ENCODE data around the gene PRIM2.
"Not testable (repeated sequence)": the region's sequence is repeated elsewhere in the genome, so short reads cannot be mapped to it uniquely, and the experiment has no call there.

Gene PRIM2

DNA sequence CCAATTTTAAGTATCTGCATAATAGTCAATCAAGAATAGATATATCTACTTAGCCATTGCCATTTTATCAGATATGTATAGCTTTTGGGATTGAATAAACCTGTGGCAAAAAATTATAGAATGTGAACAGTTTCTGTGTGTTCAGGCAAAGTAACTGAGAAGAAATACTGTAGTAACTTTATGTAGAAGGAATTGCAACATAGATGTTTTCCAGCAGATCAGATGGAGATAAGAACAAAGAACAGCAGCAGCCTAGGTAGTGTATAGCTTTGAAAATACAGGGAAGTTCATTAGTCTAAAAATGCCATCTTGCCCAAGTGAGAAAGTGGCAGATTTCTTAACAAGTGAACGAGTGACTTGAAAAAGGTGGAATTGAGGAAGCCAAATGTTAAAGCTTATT, 197.7 kb downstream of the PRIM2 start:
- not testable (repeated sequence) for FAIRE-seq

DNA sequence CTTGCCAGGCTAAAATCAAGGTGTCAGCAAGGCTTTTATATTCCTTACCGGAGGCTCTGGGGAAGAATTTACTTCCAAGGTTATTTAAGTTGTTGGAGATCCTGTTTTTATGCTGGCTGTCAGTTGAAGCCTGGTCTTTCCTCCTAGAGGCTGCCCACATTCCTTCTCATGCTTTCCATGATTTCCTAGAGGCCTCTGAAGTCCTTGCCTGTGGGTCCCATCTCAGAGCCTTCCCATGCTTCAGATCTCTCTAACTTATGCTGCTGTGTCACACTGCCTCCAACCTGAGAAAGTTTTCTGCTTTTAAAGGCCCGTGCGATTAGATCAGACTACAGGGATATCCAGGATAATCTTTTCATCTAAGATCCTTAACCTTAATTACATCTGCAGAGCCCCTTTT, 198.4 kb downstream of the PRIM2 start:
- FAIRE-seq = not testable (repeated sequence)

DNA sequence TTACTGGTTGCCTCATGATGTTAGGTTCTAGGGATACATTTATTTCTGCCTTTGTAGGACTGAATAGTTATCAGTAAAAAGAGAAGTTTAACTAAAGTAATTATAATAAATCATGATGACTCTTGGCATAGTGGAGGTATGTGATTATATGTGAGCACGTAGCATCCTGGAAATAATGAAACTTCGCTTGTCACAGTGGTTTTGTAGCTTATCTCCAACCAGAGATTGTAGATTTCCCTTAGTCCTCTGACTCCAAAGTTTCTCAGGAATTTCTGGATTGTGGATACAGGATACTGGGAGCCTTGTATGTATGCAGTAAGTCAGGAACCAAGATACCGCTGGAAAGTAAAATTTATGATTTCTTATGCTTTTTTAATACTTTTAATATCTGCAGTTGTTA, 199.3 kb downstream of the PRIM2 start:
- not testable (repeated sequence) for FAIRE-seq

DNA sequence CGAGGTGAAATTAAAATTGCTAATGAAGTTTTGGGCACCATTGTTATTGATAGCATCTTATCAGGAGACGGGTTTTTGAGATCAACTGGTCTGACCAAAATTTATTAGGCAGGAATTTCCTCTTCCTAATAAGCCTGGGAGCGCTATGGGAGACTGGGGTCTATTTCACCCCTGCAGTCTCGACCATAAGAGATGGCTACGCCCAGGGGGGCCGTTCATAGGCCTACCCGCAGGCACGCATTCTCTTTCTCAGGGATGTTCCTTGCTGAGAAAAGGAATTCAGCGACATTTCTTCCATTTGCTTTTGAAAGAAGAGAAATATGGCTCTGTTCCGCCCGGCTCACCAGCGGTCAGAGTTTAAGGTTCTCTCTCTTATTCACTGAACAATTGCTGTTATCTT, 201.8 kb downstream of the PRIM2 start:
- FAIRE-seq = not testable (repeated sequence)

DNA sequence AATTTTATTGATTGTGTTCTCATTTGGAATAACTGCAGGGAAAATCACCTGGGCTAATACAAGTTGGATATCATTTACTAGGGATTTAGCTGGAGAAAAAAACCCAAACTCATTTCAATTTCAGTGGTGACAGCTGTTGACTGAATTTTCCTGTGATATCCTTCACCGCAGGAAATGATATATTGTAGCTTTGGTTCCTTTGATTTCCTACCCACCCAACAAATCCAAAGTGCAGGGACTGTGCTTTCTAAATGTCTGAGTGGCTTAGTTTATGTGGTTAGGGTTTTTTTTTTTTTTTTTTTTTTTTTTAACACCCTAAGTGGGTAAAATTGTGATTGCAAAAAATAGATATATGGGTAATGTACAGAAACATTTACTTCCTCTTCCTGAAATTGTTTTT, 203.7 kb downstream of the PRIM2 start:
- not testable (repeated sequence) for FAIRE-seq

DNA sequence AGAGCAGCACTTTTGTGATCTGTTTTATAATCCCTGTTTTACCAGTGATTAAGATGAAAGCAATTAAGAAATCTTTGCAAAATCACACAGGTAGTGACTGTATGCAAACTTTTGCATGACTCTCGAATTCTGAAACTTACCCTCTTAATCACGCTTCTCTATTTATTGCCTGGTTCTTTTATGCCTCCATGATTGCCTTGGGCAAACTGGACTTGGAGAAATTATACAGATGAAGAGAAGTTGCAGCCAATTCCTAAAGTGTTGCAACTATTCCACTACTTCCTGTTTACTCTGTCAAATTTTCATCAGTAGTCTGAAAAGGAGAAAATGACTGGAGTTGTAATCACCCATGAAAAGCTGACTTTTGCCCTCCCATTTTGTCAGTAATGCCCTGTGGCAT, 205.8 kb downstream of the PRIM2 start:
- not testable (repeated sequence) for FAIRE-seq

DNA sequence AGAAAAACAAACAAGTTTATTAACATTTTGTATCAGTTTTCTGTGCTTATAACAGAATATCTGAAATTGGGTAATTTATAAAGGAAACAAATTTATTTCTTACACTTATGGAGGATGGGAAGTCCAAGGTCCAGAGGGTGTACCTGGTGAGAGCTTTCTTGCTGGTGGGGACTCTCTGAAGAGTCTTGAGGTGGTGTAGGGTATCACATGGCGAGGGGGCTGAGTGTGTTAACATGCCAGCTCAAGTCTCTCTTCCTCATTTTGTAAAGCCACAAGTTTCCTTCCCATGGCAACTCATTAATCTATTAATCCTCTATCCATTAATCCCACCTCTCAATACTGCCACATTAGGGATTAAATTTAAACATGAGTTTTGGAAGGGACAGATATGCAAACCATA, 212.3 kb downstream of the PRIM2 start:
- not testable (repeated sequence) for FAIRE-seq

DNA sequence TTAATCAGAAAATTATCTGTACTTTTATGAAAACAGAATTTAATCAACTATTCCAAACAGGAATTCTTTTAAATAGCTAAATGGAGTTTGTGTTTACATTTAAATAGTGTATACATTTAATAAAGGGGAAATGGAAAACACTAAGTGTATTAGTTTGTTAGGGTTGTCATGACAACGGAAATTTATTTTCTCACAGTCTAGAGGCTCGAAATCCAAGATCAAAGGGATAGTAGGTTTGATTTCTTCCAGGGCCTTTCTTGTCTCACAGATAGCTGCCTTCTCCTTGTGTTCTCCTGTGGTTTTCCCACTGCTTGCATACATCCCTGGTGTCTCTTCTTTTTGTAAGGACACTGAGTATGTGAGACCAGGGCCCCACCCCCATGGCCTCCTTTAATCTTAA, 215.2 kb downstream of the PRIM2 start:
- not testable (repeated sequence) for FAIRE-seq

DNA sequence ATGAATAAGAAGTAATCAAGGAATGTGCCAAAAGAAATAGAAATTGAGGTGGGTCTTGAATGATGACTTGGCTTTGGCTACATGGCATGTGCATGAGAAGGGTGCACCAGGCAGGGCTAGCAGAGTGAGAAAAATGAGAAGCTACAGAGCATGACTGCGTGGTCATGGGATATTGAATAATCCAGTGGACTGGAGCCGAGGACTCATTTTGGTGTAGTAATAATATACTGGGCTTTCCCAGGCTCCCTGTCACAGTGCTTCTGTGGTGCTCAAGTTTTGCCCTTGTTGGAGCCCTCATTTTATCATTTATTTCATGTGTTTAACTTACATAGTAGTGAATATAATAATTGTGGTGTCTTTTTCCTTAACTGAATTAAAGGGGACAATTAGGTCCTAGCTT, 217.7 kb downstream of the PRIM2 start:
- not testable (repeated sequence) for FAIRE-seq

- FAIRE-seq = not testable (repeated sequence)
Measured at GRCh38 chr6:57535994-57536393, 218.6 kb downstream of the PRIM2 start.

DNA sequence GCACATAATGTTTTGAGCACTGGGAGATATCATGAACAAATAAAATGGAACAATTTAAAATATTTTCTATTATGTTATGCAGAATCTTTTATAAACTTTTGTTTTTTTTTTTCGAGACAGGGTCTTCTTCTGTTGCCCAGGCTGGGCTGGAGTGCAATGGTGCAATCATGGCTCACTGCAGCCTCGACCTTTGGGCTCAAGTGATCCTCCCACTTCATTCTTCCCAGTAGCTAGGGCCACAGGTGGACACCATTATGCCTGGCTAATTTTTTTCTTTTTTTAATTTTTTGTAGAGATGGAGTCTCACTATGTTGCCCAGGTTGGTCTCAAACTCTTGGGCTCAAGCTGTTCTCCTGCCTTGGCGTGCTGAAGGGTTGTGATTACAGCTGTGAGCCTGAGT, 220.5 kb downstream of the PRIM2 start:
- not testable (repeated sequence) for FAIRE-seq

DNA sequence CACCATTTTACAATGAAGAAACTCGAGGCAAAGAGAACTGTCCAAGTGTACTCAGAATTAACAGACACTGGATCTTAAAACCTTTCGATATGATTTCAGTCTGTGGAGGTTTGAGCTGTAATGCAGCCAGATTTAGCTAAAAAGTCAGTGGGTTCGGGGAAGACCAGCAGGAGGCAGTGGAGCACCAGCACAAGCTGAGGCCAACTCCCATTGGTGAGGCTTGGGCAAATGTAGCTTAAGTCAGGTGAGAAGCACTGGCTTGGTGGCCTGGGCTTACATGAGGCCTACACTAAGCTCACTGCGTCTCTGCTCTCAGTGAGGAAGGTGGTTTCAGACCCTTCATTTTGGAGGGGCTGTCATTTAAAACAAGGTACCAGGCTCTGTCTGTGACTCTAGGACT, 234.5 kb downstream of the PRIM2 start:
- FAIRE-seq = not testable (repeated sequence)

DNA sequence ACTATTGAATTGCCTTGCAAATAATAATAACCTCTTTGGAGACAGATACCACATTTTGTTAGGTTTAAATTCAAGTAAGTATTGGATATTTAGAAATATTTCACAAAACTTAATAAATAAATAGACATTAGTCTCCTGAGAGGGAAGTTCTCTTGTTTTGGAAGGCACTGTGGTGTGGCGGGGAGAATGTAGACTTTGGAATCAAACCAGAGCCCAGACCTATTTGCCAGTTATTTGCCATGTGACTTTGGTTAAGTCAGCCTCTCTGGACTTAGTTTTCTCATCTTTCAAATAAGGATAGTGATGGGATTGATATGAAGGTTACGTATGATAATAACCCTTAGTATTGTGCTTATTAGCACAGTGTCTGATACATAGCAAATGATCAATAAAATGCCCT, 240.4 kb downstream of the PRIM2 start:
- FAIRE-seq = peak; percentile 31

- not testable (repeated sequence) for FAIRE-seq
Measured at GRCh38 chr6:57559170-57559569, 241.7 kb downstream of the PRIM2 start.

- not testable (repeated sequence) for FAIRE-seq
Measured at GRCh38 chr6:57562233-57562632, 244.8 kb downstream of the PRIM2 start.

DNA sequence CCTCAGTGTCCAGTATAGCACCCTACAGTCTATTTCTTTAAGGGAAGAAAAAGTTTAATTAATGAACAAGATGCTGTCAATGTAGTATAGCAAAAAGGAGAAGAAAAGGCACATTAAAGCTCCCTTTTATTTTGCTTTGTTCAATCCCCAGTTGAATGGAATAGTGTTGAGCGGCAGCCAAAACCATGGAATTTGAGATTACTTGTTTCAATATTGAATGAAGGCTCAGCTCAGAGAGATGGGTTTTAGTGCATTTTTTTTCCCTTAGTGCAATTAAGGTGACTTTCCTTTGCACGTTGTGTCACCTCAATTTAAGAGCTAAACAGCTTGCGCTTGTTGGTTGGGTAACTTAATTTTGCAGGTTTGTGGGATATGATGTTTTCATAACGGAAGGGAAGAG, 254.7 kb downstream of the PRIM2 start:
- not testable (repeated sequence) for FAIRE-seq

DNA sequence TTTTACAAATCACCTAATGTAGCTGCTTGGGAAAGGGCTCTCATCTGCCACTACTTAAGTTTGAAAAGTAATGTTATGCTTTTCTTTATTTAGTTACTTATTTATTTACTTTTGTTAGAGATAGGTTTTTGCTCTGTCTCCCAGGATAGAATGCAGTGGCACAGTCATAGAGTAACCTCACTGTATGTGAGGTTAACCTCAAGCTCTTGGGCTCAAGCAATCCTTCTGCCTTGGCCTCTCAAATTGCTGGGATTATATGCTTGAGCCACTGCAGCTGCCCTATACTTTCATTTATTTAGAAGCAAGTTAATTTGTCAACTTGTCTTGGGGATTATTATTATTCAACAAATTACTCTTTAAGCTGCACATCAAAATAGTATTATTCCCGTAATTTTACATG, 255.4 kb downstream of the PRIM2 start:
- not testable (repeated sequence) for FAIRE-seq

GRCh38 chr6:57577023-57577422, 259.6 kb downstream of the PRIM2 start:
- FAIRE-seq = not testable (repeated sequence)

GRCh38 chr6:57579489-57579888, 262.1 kb downstream of the PRIM2 start:
- peak; percentile 86 for FAIRE-seq

GRCh38 chr6:57581586-57581985, 264.2 kb downstream of the PRIM2 start:
- FAIRE-seq = not testable (repeated sequence)

DNA sequence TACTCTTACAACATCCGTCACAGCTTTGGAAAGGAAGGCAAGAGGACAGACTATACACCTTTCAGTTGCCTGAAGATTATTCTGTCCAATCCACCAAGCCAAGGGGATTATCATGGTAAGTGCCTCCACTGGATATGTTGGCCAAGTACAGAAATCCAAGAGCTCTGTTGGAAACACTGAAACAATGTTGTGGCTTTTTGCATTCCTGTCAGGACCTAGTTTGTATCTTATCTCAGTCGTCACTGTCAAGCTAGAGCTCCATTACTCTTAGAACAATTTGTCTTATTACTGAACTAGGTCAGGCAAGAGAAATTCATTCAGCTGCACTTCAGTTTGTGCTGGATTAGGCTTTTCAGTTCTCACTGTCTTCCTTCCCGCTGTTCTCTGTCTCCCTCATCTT, 283.7 kb downstream of the PRIM2 start:
- not testable (repeated sequence) for FAIRE-seq

DNA sequence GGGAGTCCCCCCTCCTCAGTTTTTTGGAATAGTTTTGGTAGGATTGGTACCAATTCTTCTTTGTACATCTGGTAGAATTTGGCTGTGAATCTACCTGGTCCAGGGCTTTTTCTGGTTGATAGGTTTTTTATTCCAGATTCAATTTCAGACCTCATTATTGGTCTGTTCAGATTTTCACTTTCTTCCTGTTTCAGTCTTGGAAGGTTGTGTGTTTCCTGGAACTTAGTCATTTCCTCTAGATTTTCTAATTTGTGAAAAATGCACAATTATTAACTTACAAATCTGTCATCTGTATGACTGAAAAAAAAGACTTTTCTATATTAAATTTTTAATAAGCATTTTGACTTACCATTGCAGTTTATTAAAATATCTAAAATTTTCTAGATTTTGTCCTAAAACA, 287.9 kb downstream of the PRIM2 start:
- FAIRE-seq = not testable (repeated sequence)

GRCh38 chr6:57606331-57606730, 288.9 kb downstream of the PRIM2 start:
- FAIRE-seq = not testable (repeated sequence)

- FAIRE-seq = not testable (repeated sequence)
Measured at GRCh38 chr6:57610612-57611011, 293.2 kb downstream of the PRIM2 start.

- FAIRE-seq = not testable (repeated sequence)
Measured at GRCh38 chr6:57618959-57619358, 301.5 kb downstream of the PRIM2 start.
